Endothelial cell of umbilical vein (primary cell): ENCODE data around the gene TRIM46. TPM values are rescaled to one million over a fixed set of nuclear protein-coding genes. Genes with fewer than 3 reads are reported as not detected.
A peak's percentile ranks its signal among the peaks of the same experiment; 100 is the strongest.
"Not testable (repeated sequence)": the region's sequence is repeated elsewhere in the genome, so short reads cannot be mapped to it uniquely, and the experiment has no call there.

Source experiments
- BruUV-seq: library from RNA; stranded (reverse); fragments of 400-500 nt; replicated peaks from 2 replicates; lab custom pipeline; 2021; lab: Mats Ljungman, UMichigan
- CTCF ChIA-PET: fragments of 300-600, 350-600 bp; sonication (Branson Sonifier 250); formaldehyde crosslinking; loops from one replicate; lab custom pipeline; 2021; ENCODE audit warnings: antibody characterized with exemption, inconsistent platforms; lab: Charles Lee
- POLR2A ChIA-PET: fragments of 300-600, 350-600 bp; sonication (Branson Sonifier 250); formaldehyde crosslinking; loops from one replicate; lab custom pipeline; 2021; ENCODE audit warnings: antibody characterized with exemption, inconsistent platforms; lab: Charles Lee
- DNase-seq: peaks from one replicate; pipeline ENCODE4 v3.0.0-alpha.2; 2011; ENCODE audit warnings: low read depth, low spot score
- FAIRE-seq: peaks from 2 replicates; lab custom pipeline; 2011; peaks lifted over from hg19 to GRCh38; lab: Jason Lieb, UNC
- H2AFZ ChIP-seq: 2 replicates; pipeline ENCODE4 v1.6.0; 2012; ENCODE audit warnings: low read depth, low read length, control low read depth, inconsistent platforms
- H3K27ac ChIP-seq: 2 replicates; pipeline ENCODE4 v1.5.1; 2011; ENCODE audit warnings: low read depth, mild to moderate bottlenecking, control low read depth, low read length, moderate library complexity; ENCODE audit not compliant: insufficient read depth
- H3K27me3 ChIP-seq, 2 experiments: 2 replicates each; pipeline versions ENCODE4 v1.6.0 to v1.6.1; 2011; ENCODE audit warnings: low read length in 2 of 2, mixed read lengths in 1 of 2; ENCODE audit not compliant: control insufficient read depth in 2 of 2, insufficient read depth in 2 of 2
- H3K36me3 ChIP-seq, 2 experiments: 2 replicates in 1 of 2; 3 replicates in 1 of 2; pipeline ENCODE4 v1.5.1; 2011; ENCODE audit warnings: low read length in 2 of 2, mild to moderate bottlenecking in 1 of 2, moderate library complexity in 1 of 2; ENCODE audit not compliant: control insufficient read depth in 2 of 2, insufficient read depth in 2 of 2; ENCODE audit errors: extremely low read depth in 1 of 2
- H3K4me1 ChIP-seq: 3 replicates; pipeline ENCODE4 v1.5.1; 2011; ENCODE audit warnings: mild to moderate bottlenecking, low read length; ENCODE audit not compliant: control insufficient read depth, insufficient read depth; ENCODE audit errors: extremely low read depth
- H3K4me2 ChIP-seq: 2 replicates; pipeline ENCODE4 v1.6.1; 2011; ENCODE audit warnings: low read length, control low read depth, mixed read lengths; ENCODE audit not compliant: insufficient read depth
- H3K4me3 ChIP-seq, 3 experiments: fragments of 200-600 bp in 1 of 3; sonication (generic), shearing (Covaris generic) in 1 of 3; replicated peaks in 1 of 3; 2 replicates each; pipeline ENCODE4 v1.5.1; 2011 to 2016; ENCODE audit warnings: control low read depth in 3 of 3, low read length in 3 of 3, mild to moderate bottlenecking in 2 of 3, inconsistent platforms in 1 of 3, low read depth in 1 of 3, moderate library complexity in 1 of 3; ENCODE audit not compliant: insufficient read depth in 1 of 3
- H3K79me2 ChIP-seq: 2 replicates; pipeline ENCODE4 v1.6.0; 2012; ENCODE audit warnings: low read length, inconsistent platforms; ENCODE audit not compliant: control insufficient read depth, insufficient read depth
- H3K9ac ChIP-seq: replicated peaks from 2 replicates; pipeline ENCODE3; 2011; ENCODE audit warnings: low read length, control low read depth; ENCODE audit not compliant: insufficient read depth; ENCODE audit errors: extremely low read depth
- H3K9me1 ChIP-seq: replicated peaks from 3 replicates; pipeline ENCODE4 v1.6.0; 2011; ENCODE audit warnings: mild to moderate bottlenecking, low read length; ENCODE audit not compliant: control insufficient read depth, insufficient read depth; ENCODE audit errors: extremely low read depth
- H3K9me3 ChIP-seq: replicated peaks from 2 replicates; pipeline ENCODE4 v1.5.1; 2012; ENCODE audit warnings: low read length, inconsistent platforms; ENCODE audit not compliant: control insufficient read depth, insufficient read depth
- H4K20me1 ChIP-seq: replicated peaks from 2 replicates; pipeline ENCODE3; 2011; ENCODE audit warnings: mild to moderate bottlenecking, low read length; ENCODE audit not compliant: control insufficient read depth, insufficient read depth; ENCODE audit errors: extremely low read depth
- CTCF ChIP-seq, 2 donors: IDR thresholded peaks; 1 replicate in 1 of 2; 2 replicates in 1 of 2; pipeline ENCODE4 v1.5.1; 2011; ENCODE audit warnings: low read length in 2 of 2, mild to moderate bottlenecking in 2 of 2, moderate library complexity in 2 of 2, control low read depth in 1 of 2, inconsistent platforms in 1 of 2, low read depth in 1 of 2; ENCODE audit not compliant: insufficient read depth in 1 of 2; ENCODE audit errors: extremely low read depth in 1 of 2
- EZH2 ChIP-seq: IDR thresholded peaks from 2 replicates; pipeline ENCODE4 v1.6.1; 2012; ENCODE audit warnings: borderline replicate concordance, low read depth, mild to moderate bottlenecking, moderate library complexity, low read length, inconsistent platforms; ENCODE audit not compliant: severe bottlenecking
- FOS ChIP-seq: IDR thresholded peaks from 2 replicates; pipeline ENCODE4 v1.6.1; 2011; ENCODE audit warnings: mild to moderate bottlenecking, low read length, moderate library complexity, borderline replicate concordance; ENCODE audit not compliant: insufficient read depth
- JUN ChIP-seq: IDR thresholded peaks from 2 replicates; pipeline ENCODE4 v1.6.1; 2011; ENCODE audit warnings: borderline replicate concordance, low read depth; ENCODE audit not compliant: insufficient read length, insufficient read depth
- MAX ChIP-seq: IDR thresholded peaks from 2 replicates; pipeline ENCODE4 v1.6.1; 2011; ENCODE audit not compliant: insufficient read depth, insufficient read length
- MYC ChIP-seq: IDR thresholded peaks from one replicate; pipeline ENCODE4 v1.6.1; 2011; ENCODE audit warnings: mild to moderate bottlenecking, low read depth, low read length
- POLR2A ChIP-seq: IDR thresholded peaks from 2 replicates; pipeline ENCODE4 v1.6.1; 2012; ENCODE audit warnings: low read depth, mild to moderate bottlenecking, control low read depth, low read length
- POLR2AphosphoS5 ChIP-seq: IDR thresholded peaks from 2 replicates; pipeline ENCODE4 v1.6.1; 2012; ENCODE audit warnings: low read depth, mild to moderate bottlenecking, control low read depth, low read length, moderate library complexity; ENCODE audit not compliant: insufficient read depth
- dilution Hi-C: fragments of 300-500 bp; cut with MboI; formaldehyde crosslinking; loops from one replicate; pipeline ENCODE4 v1.15.0; 2019; ENCODE audit warnings: low sequenced_read_pairs; ENCODE audit not compliant: extremely low pct_ligation_motif_present
- intact Hi-C: fragments of 100-400 bp; cut with micrococcal nuclease; formaldehyde crosslinking; loops from one replicate; pipeline ENCODE4 v1.10.0; 2022
- polyA plus RNA-seq, 4 experiments: library from polyadenylated mRNA; depleted of rRNA in 3 of 4; stranded (reverse) in 3 of 4; unstranded in 1 of 4; fragments of >200 nt; gene quantifications; 2 replicates each; pipeline versions ENCODE4 v1.2.1 to v1.2.3, GENCODE V29; 2011 to 2012; ENCODE audit warnings: missing spikeins in 1 of 4
- total RNA-seq: library from RNA; stranded (reverse); gene quantifications from 2 replicates; pipeline ENCODE4 v1.2.3, GENCODE V29; 2021

The TRIM46 gene
- total and polyA plus RNA-seq, 2 donors (not counting 3 experiments of a cell fraction or from before 2014, with no cell fraction given): 9.5 to 10.0 TPM

- no peak for TF ChIP-seq EZH2
- TF ChIP-seq CTCF (IDR thresholded peaks at IDR 0.05; ENCODE audit: extremely low read depth in 1 of 2, insufficient read depth in 1 of 2, low read depth in 1 of 2, low read length in 2 of 2): peak; percentile 98 to 99
- TF ChIP-seq MYC: no peak
- no peak for TF ChIP-seq FOS
- TF ChIP-seq POLR2A: peak; percentile 30
- peak; percentile 41 for TF ChIP-seq POLR2AphosphoS5
- TF ChIP-seq MAX: no peak
- no peak for TF ChIP-seq JUN
- no peaks in the 10 kb centered on the region for H3K9me1 ChIP-seq
- dilution Hi-C loops: no loop called here
- DNase-seq (peak; percentile 91), FAIRE-seq (peak; percentile 98)
- H2AFZ ChIP-seq: peak overlapping the region; percentile 91
- H3K9me3 ChIP-seq: no peaks in the 10 kb centered on the region
- H3K4me1 ChIP-seq: peaks cover 13% of the 10 kb centered on the region
- intact Hi-C loops: loop anchor here (2.0 to 5.0 kb wide), 4 partner anchors 15 to 114 kb away; partner anchors contain the start of genes FDPS and MTX1
- H3K27me3 ChIP-seq: no peaks in the 10 kb centered on the region
- peak overlapping the region; percentile 18 for H3K9ac ChIP-seq
- H3K36me3 ChIP-seq: peaks cover 0 to 3% of the 10 kb centered on the region in 2 experiments
- H4K20me1 ChIP-seq: no peaks in the 10 kb centered on the region
- peak overlapping the region; percentile 1 for H3K27ac ChIP-seq
- ChIA-PET CTCF (interaction anchor here (0.6 to 3.7 kb wide), 20 partner anchors 9 to 455 kb away, joined by 3 to 88 read pairs (median 6); partner anchors contain the start of genes ADAM15, CLK2, EFNA1 and FDPS), POLR2A (interaction anchor here (0.7 to 2.3 kb wide), 2 partner anchors 21 to 27 kb away, joined by 3 to 8 read pairs; partner anchors contain the start of gene KRTCAP2)
- no peaks in the 10 kb centered on the region for H3K79me2 ChIP-seq
- peak overlapping the region; percentile 30 to 37 (median 31) for H3K4me3 ChIP-seq
- H3K4me2 ChIP-seq: peak overlapping the region; percentile 78
- no TSS peak for BruUV-seq
Observed at GRCh38 chr1:155193275-155193990, 19.8 kb downstream of the TRIM46 start.

GRCh38 chr1:155193991-155194240 is 20.3 kb downstream of the TRIM46 start:
- Histone ChIP-seq H3K9ac (peak overlapping the region; percentile 56), H3K27ac (peak overlapping the region; percentile 1), H2AFZ (peak overlapping the region; percentile 23), H3K4me3 (peak overlapping the region in 2 of 3 experiments; percentile 1 to 37), H3K4me1 (peaks cover 13% of the 10 kb centered on the region), H3K4me2 (peak overlapping the region; percentile 78)
- DNase-seq, H4K20me1 ChIP-seq, BruUV-seq, dilution Hi-C loops, H3K36me3 ChIP-seq, H3K9me3 ChIP-seq, H3K9me1 ChIP-seq, H3K27me3 ChIP-seq, H3K79me2 ChIP-seq: not testable (repeated sequence)
- ChIA-PET CTCF (interaction anchor here (0.9 to 3.7 kb wide), 17 partner anchors 10 to 455 kb away, joined by 3 to 88 read pairs (median 8); partner anchors contain the start of genes ADAM15, CLK2, HCN3 and KRTCAP2), POLR2A (interaction anchor here (2.3 kb wide), 1 partner anchor 21 kb away, joined by 8 read pairs; the partner anchor contains the start of gene KRTCAP2)
- intact Hi-C loops: loop anchor here (2.0 to 5.0 kb wide), 4 partner anchors 15 to 113 kb away; partner anchors contain the start of genes FDPS and MTX1
- peak; percentile 18 for FAIRE-seq
